ENCODE data around the gene ASB6.
"Not testable (repeated sequence)": the region's sequence is repeated elsewhere in the genome, so short reads cannot be mapped to it uniquely, and the experiment has no call there.

The ASB6 gene

GRCh38 chr9:129667378-129667777 lies 25.4 kb upstream of the ASB6 start:
- DNase-seq (ENCODE audit: low spot score), result no peak

GRCh38 chr9:129666575-129666974 lies 24.6 kb upstream of the ASB6 start:
- DNase-seq (ENCODE audit: low spot score), result no peak

GRCh38 chr9:129665814-129666520 lies 24.0 kb upstream of the ASB6 start:
- no peak for DNase-seq (ENCODE audit: low spot score)

GRCh38 chr9:129665389-129665775 lies 23.4 kb upstream of the ASB6 start, which contains the start of gene PRRX2:
TSS of gene PRRX2 (plus strand) at chr9:129665647. CDS start at chr9:129665868, 221 bp downstream.
- no peak for DNase-seq (ENCODE audit: low spot score)

- no peak for DNase-seq (ENCODE audit: low spot score)
These were observed 22.9 kb upstream of the ASB6 start for GRCh38 chr9:129664746-129665388.

GRCh38 chr9:129662239-129662638 lies 20.3 kb upstream of the ASB6 start:
- not testable (repeated sequence) for DNase-seq (ENCODE audit: low spot score)

GRCh38 chr9:129661029-129661428 lies 19.1 kb upstream of the ASB6 start:
- no peak for DNase-seq (ENCODE audit: low spot score)

GRCh38 chr9:129656795-129657390 lies 14.9 kb upstream of the ASB6 start:
- DNase-seq (ENCODE audit: low spot score), result no peak

- DNase-seq (ENCODE audit: low spot score), result no peak
These were observed 13.7 kb upstream of the ASB6 start for GRCh38 chr9:129655696-129656095.

GRCh38 chr9:129655154-129655553 lies 13.2 kb upstream of the ASB6 start:
- no peak for DNase-seq (ENCODE audit: low spot score)

GRCh38 chr9:129654554-129655040 lies 12.6 kb upstream of the ASB6 start:
- DNase-seq (ENCODE audit: low spot score), result no peak

GRCh38 chr9:129653823-129654553 lies 12.0 kb upstream of the ASB6 start:
- DNase-seq (ENCODE audit: low spot score), result no peak

GRCh38 chr9:129650680-129651235 lies 8.8 kb upstream of the ASB6 start:
- DNase-seq (ENCODE audit: low spot score), result no peak

- no peak for DNase-seq (ENCODE audit: low spot score)
These were observed 8.1 kb upstream of the ASB6 start for GRCh38 chr9:129649726-129650679.

GRCh38 chr9:129648764-129649115 lies 6.8 kb upstream of the ASB6 start:
- DNase-seq (ENCODE audit: low spot score), result no peak

GRCh38 chr9:129648092-129648763 lies 6.3 kb upstream of the ASB6 start:
- DNase-seq (ENCODE audit: low spot score), result no peak

- no peak for DNase-seq (ENCODE audit: low spot score)
These were observed 5.7 kb upstream of the ASB6 start for GRCh38 chr9:129647635-129648034.

- DNase-seq (ENCODE audit: low spot score), result no peak
These were observed 4.7 kb upstream of the ASB6 start for GRCh38 chr9:129646654-129647053.

- DNase-seq (ENCODE audit: low spot score), result no peak
These were observed 4.3 kb upstream of the ASB6 start for GRCh38 chr9:129646252-129646651.

- DNase-seq (ENCODE audit: low spot score), result no peak
These were observed 3.0 kb upstream of the ASB6 start for GRCh38 chr9:129644902-129645301.

- DNase-seq (ENCODE audit: low spot score), result no peak
These were observed 2.4 kb upstream of the ASB6 start for GRCh38 chr9:129644365-129644764.
